GM12878 (cell line): ENCODE measurements around the gene FGD3. TPM values are rescaled to one million over a fixed set of nuclear protein-coding genes. Genes with fewer than 3 reads are reported as not detected.

Experiments used
- ATAC-seq: fragments of 200-7000 bp; cut with Tn5 transposase; 3 replicates; pipeline ENCODE4 v1.9.1; 2020; ENCODE audit warnings: mild to moderate bottlenecking, moderate library complexity
- BruUV-seq: library from RNA; stranded (reverse); fragments of 400-500 nt; replicated peaks from 2 replicates; lab custom pipeline; 2021; lab: Mats Ljungman, UMichigan
- CTCF ChIA-PET: fragments of 300-600 bp; sonication (Branson Sonifier 250); formaldehyde crosslinking; extraction: SDS; loops from one replicate; lab custom pipeline; 2021; ENCODE audit warnings: inconsistent platforms; lab: Yijun Ruan, JAX
- POLR2A ChIA-PET: fragments of 350-600 bp; formaldehyde crosslinking; extraction: SDS; loops from one replicate; lab custom pipeline; 2021; ENCODE audit warnings: inconsistent platforms; lab: Charles Lee
- RAD21 ChIA-PET: fragments of 300-600 bp; sonication (Branson Sonifier 250); formaldehyde crosslinking; loops from one replicate; lab custom pipeline; 2023; ENCODE audit warnings: antibody characterized with exemption; ENCODE audit not compliant: unreplicated experiment; lab: Charles Lee
- SMC1A ChIA-PET: fragments of 300-600 bp; sonication (Branson Sonifier 250); formaldehyde crosslinking; loops from one replicate; lab custom pipeline; 2023; ENCODE audit not compliant: unreplicated experiment, uncharacterized antibody; lab: Charles Lee
- DNase-seq: peaks from one replicate; pipeline ENCODE4 v3.0.0-alpha.2; 2011; ENCODE audit warnings: low read depth, low spot score
- FAIRE-seq: peaks from 3 replicates; lab custom pipeline; 2011; peaks lifted over from hg19 to GRCh38; lab: Jason Lieb, UNC
- H2AFZ ChIP-seq: 2 replicates; pipeline ENCODE4 v1.6.0; 2011; ENCODE audit warnings: low read depth, low read length, control low read depth; ENCODE audit not compliant: control insufficient read depth
- H3K27ac ChIP-seq: 2 replicates; pipeline ENCODE4 v1.5.1; 2011; ENCODE audit warnings: control low read depth; ENCODE audit not compliant: control insufficient read depth, insufficient read depth
- H3K27me3 ChIP-seq, 2 experiments: replicated peaks in 1 of 2; 2 replicates each; pipeline versions ENCODE4 v1.6.0 to v1.6.1; 2011; ENCODE audit warnings: low read length in 1 of 2; ENCODE audit not compliant: control insufficient read depth in 2 of 2, insufficient read depth in 2 of 2
- H3K36me3 ChIP-seq, 2 experiments: 2 replicates each; pipeline ENCODE4 v1.5.1; 2011; ENCODE audit warnings: low read length in 1 of 2; ENCODE audit not compliant: control insufficient read depth in 2 of 2, insufficient read depth in 2 of 2
- H3K4me1 ChIP-seq: 2 replicates; pipeline ENCODE4 v1.6.1; 2011; ENCODE audit warnings: mild to moderate bottlenecking, low read length, moderate library complexity, mixed read lengths; ENCODE audit not compliant: control insufficient read depth, insufficient read depth
- H3K4me2 ChIP-seq: 2 replicates; pipeline ENCODE4 v1.6.0; 2011; ENCODE audit warnings: control low read depth; ENCODE audit not compliant: control insufficient read depth, insufficient read depth
- H3K4me3 ChIP-seq: fragments of 200-600 bp; sonication (generic); 2 replicates; pipeline ENCODE4 v1.5.1; 2016
- H3K79me2 ChIP-seq: 2 replicates; pipeline ENCODE4 v1.6.0; 2011; ENCODE audit warnings: low read length; ENCODE audit not compliant: control insufficient read depth, insufficient read depth
- H3K9ac ChIP-seq: 2 replicates; pipeline ENCODE4 v1.8.0; 2011; ENCODE audit warnings: low read length, control low read depth, mixed read lengths; ENCODE audit not compliant: control insufficient read depth, insufficient read depth
- H3K9me3 ChIP-seq: replicated peaks from 3 replicates; pipeline ENCODE4 v1.5.1; 2011; ENCODE audit warnings: mild to moderate bottlenecking, low read length; ENCODE audit not compliant: control insufficient read depth, insufficient read depth
- H4K20me1 ChIP-seq: 2 replicates; pipeline ENCODE4 v1.6.0; 2011; ENCODE audit not compliant: control insufficient read depth, insufficient read depth
- CEBPB ChIP-seq, 2 experiments: fragments of 150-350 bp in 1 of 2; IDR thresholded peaks; 2 replicates each; pipeline ENCODE4 v1.6.1; 2012 to 2014; ENCODE audit warnings: low read depth in 2 of 2, low read length in 2 of 2, borderline replicate concordance in 1 of 2, inconsistent platforms in 1 of 2
- CREM ChIP-seq: IDR thresholded peaks from 2 replicates; pipeline ENCODE4 v1.6.1; 2014; ENCODE audit warnings: antibody characterized with exemption, low read depth
- EGR1 ChIP-seq, 2 experiments: IDR thresholded peaks; 1 replicate in 1 of 2; 2 replicates in 1 of 2; pipeline ENCODE4 v1.6.1; 2011 to 2012; ENCODE audit warnings: low read depth in 2 of 2, low read length in 2 of 2, borderline replicate concordance in 1 of 2, mild to moderate bottlenecking in 1 of 2, moderate library complexity in 1 of 2
- EP300 ChIP-seq, 2 experiments: fragments of 150-350 bp in 1 of 2; IDR thresholded peaks; 2 replicates each; pipeline ENCODE4 v1.6.1; 2011 to 2012; ENCODE audit warnings: low read depth in 2 of 2, low read length in 2 of 2, borderline replicate concordance in 1 of 2, improper control_type of control experiment in 1 of 2, inconsistent platforms in 1 of 2; ENCODE audit not compliant: control insufficient read depth in 1 of 2
- JUNB ChIP-seq: IDR thresholded peaks from 2 replicates; pipeline ENCODE4 v1.6.1; 2016; ENCODE audit warnings: antibody characterized with exemption, mild to moderate bottlenecking
- RB1 ChIP-seq: fragments of 450-650 bp; formaldehyde crosslinking; IDR thresholded peaks from 2 replicates; pipeline ENCODE4 v1.6.1; 2017; ENCODE audit warnings: mild to moderate bottlenecking, borderline replicate concordance
- RBBP5 ChIP-seq: fragments of 200-600 bp; sonication (generic); conservative IDR thresholded peaks from 2 replicates; pipeline ENCODE4 v1.6.1; 2016
- SMARCA5 ChIP-seq: fragments of 450-650 bp; IDR thresholded peaks from 2 replicates; pipeline ENCODE4 v1.6.1; 2017; ENCODE audit warnings: mild to moderate bottlenecking
- SUPT20H ChIP-seq: IDR thresholded peaks from 2 replicates; pipeline ENCODE4 v1.6.1; 2011; ENCODE audit warnings: low read depth, mild to moderate bottlenecking, low read length, moderate library complexity, borderline replicate concordance; ENCODE audit not compliant: control insufficient read depth
- WGBS: methylation state at CpG from one replicate; pipeline ENCODE4 v1.1.6; 2016; ENCODE audit warnings: low lambda C conversion rate; ENCODE audit not compliant: insufficient replicate concordance, insufficient coverage; ENCODE audit errors: missing lambda C conversion rate; 5-methylcytosine and 5-hydroxymethylcytosine counted together
- in situ Hi-C: fragments of 300-500 bp; cut with MboI; formaldehyde crosslinking; loops from 9 replicates; pipeline ENCODE4 v1.14.3; 2018; ENCODE audit warnings: mixed read lengths
- intact Hi-C: fragments of 100-400 bp; cut with micrococcal nuclease; formaldehyde crosslinking; loops from one replicate; pipeline ENCODE4 v1.14.2; 2022; ENCODE audit not compliant: unreplicated experiment
- polyA plus RNA-seq, 11 experiments: library from polyadenylated mRNA; depleted of rRNA in 4 of 11; unstranded in 6 of 11; stranded (reverse) in 5 of 11; fragments of >200 nt; fragmentation: Nextera tagmentation in 4 of 11; fragmentation: Illumina TruSeq in 1 of 11; extraction: Ambion mirVana in 4 of 11; extraction: Trizol in 1 of 11; gene quantifications; 1 replicate in 1 of 11; 2 replicates in 10 of 11; pipeline versions ENCODE4 v1.2.1 to v1.2.3, GENCODE V29; 2011 to 2016; ENCODE audit warnings: inconsistent platforms in 2 of 11, missing spikeins in 2 of 11, low read depth in 1 of 11
- total RNA-seq, 4 experiments: library from RNA; depleted of rRNA in 3 of 4; stranded (reverse); fragments of >200 nt in 3 of 4; fragmentation: Illumina TruSeq in 1 of 4; extraction: Trizol in 1 of 4; gene quantifications; 2 replicates each; pipeline versions ENCODE4 v1.2.1 to v1.2.3, GENCODE V29; 2013 to 2021
- TF ChIP-seq, protein P1 (sequence below): IDR thresholded peaks from 2 replicates; pipeline ENCODE4 v1.6.1; 2012; ENCODE audit warnings: low read depth, low read length, improper control_type of control experiment
- TF ChIP-seq, protein P2 (sequence below): fragments of 450-650 bp; IDR thresholded peaks from 2 replicates; pipeline ENCODE4 v1.6.1; 2017; ENCODE audit warnings: borderline replicate concordance
- TF ChIP-seq, protein P3 (sequence below): IDR thresholded peaks from 2 replicates; pipeline ENCODE4 v1.6.1; 2012; ENCODE audit warnings: low read depth, low read length, improper control_type of control experiment
- TF ChIP-seq, protein P4 (sequence below): fragments of 450-650 bp; IDR thresholded peaks from 2 replicates; pipeline ENCODE4 v1.6.1; 2017; ENCODE audit warnings: mild to moderate bottlenecking

Gene FGD3
- total and polyA plus RNA-seq, 10 of the 15 experiments (the other 5 are each of a cell fraction or from before 2014, with no cell fraction given) = 0.26 to 18.1 (median 12.4) TPM

DNA sequence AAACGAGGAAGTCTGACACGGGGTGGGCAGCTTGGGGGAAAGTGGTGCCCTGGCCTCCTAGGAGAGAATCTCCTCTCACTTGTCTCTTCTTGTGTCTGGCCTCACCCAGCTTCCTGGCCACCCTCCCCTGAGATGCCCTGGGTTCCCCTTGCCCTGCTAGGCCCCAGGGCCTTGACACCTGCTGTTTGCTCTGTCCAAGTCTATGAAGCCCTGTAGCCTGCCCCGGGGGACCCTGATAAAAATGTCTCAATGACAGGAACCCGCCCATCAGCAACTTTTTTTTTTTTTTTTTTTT is 76.1 kb downstream of the FGD3 start:
- no peak overlapping the region for H3K4me3 ChIP-seq
- no peaks in the 10 kb centered on the region for H3K27me3 ChIP-seq
- H3K9ac ChIP-seq = no peak overlapping the region
- CTCF ChIA-PET = no interaction called here
- 15% methylated on average over 4 of the region's 4 CpGs for WGBS
- no peaks in the 10 kb centered on the region for H4K20me1 ChIP-seq
- RAD21 ChIA-PET = no interaction called here
- in situ Hi-C loops = no loop called here
- SMC1A ChIA-PET = no interaction called here
- H3K4me1 ChIP-seq = peaks cover 8% of the 10 kb centered on the region
- H2AFZ ChIP-seq = no peak overlapping the region
- POLR2A ChIA-PET = no interaction called here
- ATAC-seq (no peak), FAIRE-seq (no peak), DNase-seq (no peak)
- no TSS peak for BruUV-seq
- H3K79me2 ChIP-seq = no peaks in the 10 kb centered on the region
- no peak for TF ChIP-seq SUPT20H
- TF ChIP-seq CREM = no peak
- TF ChIP-seq, protein P1, sequence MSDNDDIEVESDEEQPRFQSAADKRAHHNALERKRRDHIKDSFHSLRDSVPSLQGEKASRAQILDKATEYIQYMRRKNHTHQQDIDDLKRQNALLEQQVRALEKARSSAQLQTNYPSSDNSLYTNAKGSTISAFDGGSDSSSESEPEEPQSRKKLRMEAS = no peak
- TF ChIP-seq RBBP5 = no peak
- H3K36me3 ChIP-seq = peaks cover 6 to 23% of the 10 kb centered on the region in 2 experiments; a peak in 3 of 4 replicates
- H3K9me3 ChIP-seq = no peaks in the 10 kb centered on the region
- intact Hi-C loops = no loop called here
- no peak overlapping the region for H3K27ac ChIP-seq
- no peak overlapping the region for H3K4me2 ChIP-seq

DNA sequence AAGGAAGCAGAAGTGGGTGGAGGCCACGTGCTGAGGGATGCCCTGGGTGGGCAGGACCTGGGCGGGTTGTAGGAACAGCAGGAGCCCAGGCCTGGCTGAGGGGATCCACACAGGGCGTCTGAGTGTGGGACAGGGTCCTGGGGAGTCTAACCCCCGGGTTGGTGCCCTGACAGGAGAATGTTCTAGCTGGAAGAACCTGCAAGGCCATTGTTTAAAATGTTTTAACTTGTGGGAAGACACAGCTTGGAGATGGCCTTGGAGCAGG is 77.3 kb downstream of the FGD3 start:
- 59% methylated on average over 4 of the region's 4 CpGs for WGBS
- TF ChIP-seq, protein P2, sequence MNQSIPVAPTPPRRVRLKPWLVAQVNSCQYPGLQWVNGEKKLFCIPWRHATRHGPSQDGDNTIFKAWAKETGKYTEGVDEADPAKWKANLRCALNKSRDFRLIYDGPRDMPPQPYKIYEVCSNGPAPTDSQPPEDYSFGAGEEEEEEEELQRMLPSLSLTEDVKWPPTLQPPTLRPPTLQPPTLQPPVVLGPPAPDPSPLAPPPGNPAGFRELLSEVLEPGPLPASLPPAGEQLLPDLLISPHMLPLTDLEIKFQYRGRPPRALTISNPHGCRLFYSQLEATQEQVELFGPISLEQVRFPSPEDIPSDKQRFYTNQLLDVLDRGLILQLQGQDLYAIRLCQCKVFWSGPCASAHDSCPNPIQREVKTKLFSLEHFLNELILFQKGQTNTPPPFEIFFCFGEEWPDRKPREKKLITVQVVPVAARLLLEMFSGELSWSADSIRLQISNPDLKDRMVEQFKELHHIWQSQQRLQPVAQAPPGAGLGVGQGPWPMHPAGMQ = no peak
- no peak for TF ChIP-seq RB1
- no peak for TF ChIP-seq EGR1 (IDR thresholded peaks at IDR 0.05; ENCODE audit: borderline replicate concordance in 1 of 2, low read depth in 2 of 2, low read length in 2 of 2)
- no peak for TF ChIP-seq EP300 (IDR thresholded peaks at IDR 0.05; ENCODE audit: borderline replicate concordance in 1 of 2, control insufficient read depth in 1 of 2, low read depth in 2 of 2, low read length in 2 of 2)
- TF ChIP-seq, protein P3, sequence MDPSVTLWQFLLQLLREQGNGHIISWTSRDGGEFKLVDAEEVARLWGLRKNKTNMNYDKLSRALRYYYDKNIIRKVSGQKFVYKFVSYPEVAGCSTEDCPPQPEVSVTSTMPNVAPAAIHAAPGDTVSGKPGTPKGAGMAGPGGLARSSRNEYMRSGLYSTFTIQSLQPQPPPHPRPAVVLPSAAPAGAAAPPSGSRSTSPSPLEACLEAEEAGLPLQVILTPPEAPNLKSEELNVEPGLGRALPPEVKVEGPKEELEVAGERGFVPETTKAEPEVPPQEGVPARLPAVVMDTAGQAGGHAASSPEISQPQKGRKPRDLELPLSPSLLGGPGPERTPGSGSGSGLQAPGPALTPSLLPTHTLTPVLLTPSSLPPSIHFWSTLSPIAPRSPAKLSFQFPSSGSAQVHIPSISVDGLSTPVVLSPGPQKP = no peak
- TF ChIP-seq CEBPB (IDR thresholded peaks at IDR 0.05; ENCODE audit: borderline replicate concordance in 1 of 2, low read depth in 2 of 2, low read length in 2 of 2) = no peak
- no peak for TF ChIP-seq JUNB
- TF ChIP-seq, protein P4, sequence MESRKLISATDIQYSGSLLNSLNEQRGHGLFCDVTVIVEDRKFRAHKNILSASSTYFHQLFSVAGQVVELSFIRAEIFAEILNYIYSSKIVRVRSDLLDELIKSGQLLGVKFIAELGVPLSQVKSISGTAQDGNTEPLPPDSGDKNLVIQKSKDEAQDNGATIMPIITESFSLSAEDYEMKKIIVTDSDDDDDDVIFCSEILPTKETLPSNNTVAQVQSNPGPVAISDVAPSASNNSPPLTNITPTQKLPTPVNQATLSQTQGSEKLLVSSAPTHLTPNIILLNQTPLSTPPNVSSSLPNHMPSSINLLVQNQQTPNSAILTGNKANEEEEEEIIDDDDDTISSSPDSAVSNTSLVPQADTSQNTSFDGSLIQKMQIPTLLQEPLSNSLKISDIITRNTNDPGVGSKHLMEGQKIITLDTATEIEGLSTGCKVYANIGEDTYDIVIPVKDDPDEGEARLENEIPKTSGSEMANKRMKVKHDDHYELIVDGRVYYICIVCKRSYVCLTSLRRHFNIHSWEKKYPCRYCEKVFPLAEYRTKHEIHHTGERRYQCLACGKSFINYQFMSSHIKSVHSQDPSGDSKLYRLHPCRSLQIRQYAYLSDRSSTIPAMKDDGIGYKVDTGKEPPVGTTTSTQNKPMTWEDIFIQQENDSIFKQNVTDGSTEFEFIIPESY = no peak
- no peak for TF ChIP-seq SMARCA5

More for the DNA sequence above, 77.3 kb downstream of the FGD3 start:
- no peak for ATAC-seq
- Histone ChIP-seq H4K20me1 (no peaks in the 10 kb centered on the region), H3K79me2 (no peaks in the 10 kb centered on the region), H3K4me1 (peaks cover 11% of the 10 kb centered on the region), H2AFZ (no peak overlapping the region), H3K27me3 (no peaks in the 10 kb centered on the region), H3K4me2 (no peak overlapping the region), H3K27ac (no peak overlapping the region), H3K9me3 (no peaks in the 10 kb centered on the region), H3K36me3 (peaks cover 3 to 23% of the 10 kb centered on the region in 2 experiments; a peak in 3 of 4 replicates), H3K4me3 (no peak overlapping the region), H3K9ac (no peak overlapping the region)
- ChIA-PET SMC1A (no interaction called here), RAD21 (interaction anchor here (2.7 kb wide), 1 partner anchor 20 kb away, joined by 15 read pairs; no protein-coding TSS in a partner anchor), POLR2A (interaction anchor here (0.9 kb wide), 1 partner anchor 9 kb away, joined by 15 read pairs; no protein-coding TSS in a partner anchor), CTCF (interaction anchor here (1.0 to 2.6 kb wide), 2 partner anchors 22 to 84 kb away, joined by 3 to 16 read pairs; no protein-coding TSS in a partner anchor)
- in situ Hi-C loops (no loop called here), intact Hi-C loops (no loop called here)
- DNase-seq = no peak
- no TSS peak for BruUV-seq
- FAIRE-seq = no peak
